ENCODE results near the gene GSK3A. TPM values are rescaled to one million over a fixed set of nuclear protein-coding genes. Genes with fewer than 3 reads are reported as not detected.

GSK3A gene
- total and polyA plus RNA-seq, 2 experiments from 2014 or later, result 17.7 to 40.7 TPM

DNA sequence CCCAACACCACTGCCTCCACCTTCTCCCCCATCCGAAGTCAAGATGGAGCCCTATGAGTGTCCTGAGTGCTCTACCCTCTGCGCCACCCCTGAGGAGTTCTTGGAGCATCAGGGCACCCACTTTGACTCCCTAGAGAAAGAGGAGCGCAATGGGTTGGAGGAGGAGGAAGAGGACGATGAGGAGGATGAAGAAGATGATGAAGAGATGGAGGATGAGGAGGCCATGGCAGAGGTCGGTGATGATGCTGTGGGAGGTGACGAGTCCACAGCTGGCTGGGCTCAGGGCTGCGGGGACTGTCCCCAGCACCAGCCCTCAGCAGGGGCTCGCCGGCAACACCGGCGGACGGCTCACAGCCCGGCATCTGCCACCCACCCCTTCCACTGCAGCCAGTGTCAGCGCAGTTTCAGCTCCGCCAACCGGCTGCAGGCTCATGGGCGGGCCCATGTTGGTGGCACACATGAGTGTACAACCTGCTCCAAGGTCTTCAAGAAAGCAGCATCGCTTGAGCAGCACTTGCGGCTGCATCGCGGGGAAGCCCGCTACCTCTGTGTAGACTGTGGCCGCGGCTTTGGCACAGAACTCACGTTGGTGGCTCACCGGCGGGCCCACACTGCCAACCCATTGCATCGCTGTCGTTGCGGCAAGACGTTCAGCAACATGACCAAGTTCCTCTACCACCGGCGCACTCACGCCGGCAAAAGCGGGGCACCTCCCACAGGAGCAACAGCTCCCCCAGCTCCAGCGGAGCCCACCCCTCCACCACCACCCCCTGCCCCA is 17.3 kb downstream of the GSK3A start:
- H3K4me1 ChIP-seq (ENCODE audit: insufficient read depth), result no peaks in the 10 kb centered on the region
- H3K9me2 ChIP-seq (ENCODE audit: insufficient read depth), result no peaks in the 10 kb centered on the region
- peaks cover 5% of the 10 kb centered on the region; the same call in 1 of the 2 replicates for H3F3A ChIP-seq (replicated peaks; ENCODE audit: low read depth)
- no peak overlapping the region for H3K4me3 ChIP-seq
- Mint-ChIP-seq H3K27me3 (ENCODE audit: insufficient read depth, low read depth, poor library complexity) (peaks cover 10% of the 10 kb centered on the region), H3K27ac (no peak overlapping the region), H3K36me3 (ENCODE audit: low read depth) (peaks cover 52% of the 10 kb centered on the region), H3K4me1 (peaks cover 4% of the 10 kb centered on the region), H3K9me3 (no peaks in the 10 kb centered on the region), H3K4me3 (no peak overlapping the region)
- no peaks in the 10 kb centered on the region for H3K36me3 ChIP-seq (ENCODE audit: insufficient read depth)
- DNase-seq (ENCODE audit: low spot score) (no peak), ATAC-seq (no peak)
- H3K79me2 ChIP-seq (replicated peaks; ENCODE audit: insufficient read depth), result peaks cover 25% of the 10 kb centered on the region
- no peaks in the 10 kb centered on the region for H3K27me3 ChIP-seq (ENCODE audit: insufficient read depth)
- H3K4me2 ChIP-seq, result no peak overlapping the region
- H4K20me1 ChIP-seq (replicated peaks; ENCODE audit: insufficient read depth), result peaks cover 14% of the 10 kb centered on the region
- TF ChIP-seq, protein P1, sequence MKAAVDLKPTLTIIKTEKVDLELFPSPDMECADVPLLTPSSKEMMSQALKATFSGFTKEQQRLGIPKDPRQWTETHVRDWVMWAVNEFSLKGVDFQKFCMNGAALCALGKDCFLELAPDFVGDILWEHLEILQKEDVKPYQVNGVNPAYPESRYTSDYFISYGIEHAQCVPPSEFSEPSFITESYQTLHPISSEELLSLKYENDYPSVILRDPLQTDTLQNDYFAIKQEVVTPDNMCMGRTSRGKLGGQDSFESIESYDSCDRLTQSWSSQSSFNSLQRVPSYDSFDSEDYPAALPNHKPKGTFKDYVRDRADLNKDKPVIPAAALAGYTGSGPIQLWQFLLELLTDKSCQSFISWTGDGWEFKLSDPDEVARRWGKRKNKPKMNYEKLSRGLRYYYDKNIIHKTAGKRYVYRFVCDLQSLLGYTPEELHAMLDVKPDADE (IDR thresholded peaks at IDR 0.05), result no peak
- TF ChIP-seq NANOG (IDR thresholded peaks at IDR 0.05; ENCODE audit: borderline replicate concordance) (no peak), EZH2phosphoT487 (IDR thresholded peaks at IDR 0.05; ENCODE audit: unreplicated experiment) (no peak), CREB1 (CRISPR knock-in tag; IDR thresholded peaks at IDR 0.05; ENCODE audit: low read depth) (no peak), STAT1 (IDR thresholded peaks at IDR 0.05; ENCODE audit: unreplicated experiment) (no peak), POLR2AphosphoS5 (IDR thresholded peaks at IDR 0.05; ENCODE audit: low read depth) (no peak), ZNF114 (CRISPR knock-in tag; IDR thresholded peaks at IDR 0.05) (no peak), EZH2 (IDR thresholded peaks at IDR 0.05; ENCODE audit: low read depth, unreplicated experiment) (no peak), JUNB (IDR thresholded peaks at IDR 0.05; ENCODE audit: unreplicated experiment) (no peak)
- TF ChIP-seq, protein P2, sequence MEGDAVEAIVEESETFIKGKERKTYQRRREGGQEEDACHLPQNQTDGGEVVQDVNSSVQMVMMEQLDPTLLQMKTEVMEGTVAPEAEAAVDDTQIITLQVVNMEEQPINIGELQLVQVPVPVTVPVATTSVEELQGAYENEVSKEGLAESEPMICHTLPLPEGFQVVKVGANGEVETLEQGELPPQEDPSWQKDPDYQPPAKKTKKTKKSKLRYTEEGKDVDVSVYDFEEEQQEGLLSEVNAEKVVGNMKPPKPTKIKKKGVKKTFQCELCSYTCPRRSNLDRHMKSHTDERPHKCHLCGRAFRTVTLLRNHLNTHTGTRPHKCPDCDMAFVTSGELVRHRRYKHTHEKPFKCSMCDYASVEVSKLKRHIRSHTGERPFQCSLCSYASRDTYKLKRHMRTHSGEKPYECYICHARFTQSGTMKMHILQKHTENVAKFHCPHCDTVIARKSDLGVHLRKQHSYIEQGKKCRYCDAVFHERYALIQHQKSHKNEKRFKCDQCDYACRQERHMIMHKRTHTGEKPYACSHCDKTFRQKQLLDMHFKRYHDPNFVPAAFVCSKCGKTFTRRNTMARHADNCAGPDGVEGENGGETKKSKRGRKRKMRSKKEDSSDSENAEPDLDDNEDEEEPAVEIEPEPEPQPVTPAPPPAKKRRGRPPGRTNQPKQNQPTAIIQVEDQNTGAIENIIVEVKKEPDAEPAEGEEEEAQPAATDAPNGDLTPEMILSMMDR (conservative IDR thresholded peaks at IDR 0.05; ENCODE audit: low read depth in 2 of 2), result no peak
- no peak overlapping the region for H2AFZ ChIP-seq
- no peak overlapping the region for H3K27ac ChIP-seq (ENCODE audit: low read depth)

DNA sequence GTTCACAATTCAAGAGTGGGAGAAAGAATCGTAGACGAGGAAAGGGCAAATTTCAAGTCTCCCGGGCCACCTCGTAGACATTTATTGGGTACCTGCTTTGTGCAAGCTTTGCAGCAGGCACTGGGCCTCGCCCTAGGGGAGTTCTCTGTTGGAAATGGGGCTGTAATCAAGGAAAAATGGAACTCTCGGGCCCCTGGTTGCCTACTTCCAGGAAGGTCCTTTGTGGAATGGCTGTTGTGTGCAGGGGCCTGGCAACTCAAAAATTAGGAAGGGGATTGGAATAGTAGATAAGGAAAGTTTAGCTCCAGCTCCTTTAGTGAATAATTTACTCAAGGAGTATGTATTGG is 21.7 kb downstream of the GSK3A start:
- peak overlapping the region; percentile 94 for H3K27ac Mint-ChIP-seq
- H3K27me3 ChIP-seq (ENCODE audit: insufficient read depth), result no peaks in the 10 kb centered on the region
- H3K4me1 Mint-ChIP-seq, result peaks cover 26% of the 10 kb centered on the region
- H3K79me2 ChIP-seq (replicated peaks; ENCODE audit: insufficient read depth), result peaks cover 34% of the 10 kb centered on the region
- H3K36me3 Mint-ChIP-seq (ENCODE audit: low read depth), result peaks cover 26% of the 10 kb centered on the region
- peaks cover 30% of the 10 kb centered on the region for H3K27me3 Mint-ChIP-seq (ENCODE audit: insufficient read depth, low read depth, poor library complexity)
- H2AFZ ChIP-seq, result no peak overlapping the region; the same call in 1 of the 2 replicates
- H3K9me3 Mint-ChIP-seq, result no peaks in the 10 kb centered on the region
- no peaks in the 10 kb centered on the region for H3K36me3 ChIP-seq (ENCODE audit: insufficient read depth)
- DNase-seq (ENCODE audit: low spot score) (no peak), ATAC-seq (no peak)
- TF ChIP-seq EZH2phosphoT487 (IDR thresholded peaks at IDR 0.05; ENCODE audit: unreplicated experiment) (no peak), CREB1 (CRISPR knock-in tag; IDR thresholded peaks at IDR 0.05; ENCODE audit: low read depth) (no peak), ZNF331 (CRISPR knock-in tag; IDR thresholded peaks at IDR 0.05; ENCODE audit: low read depth) (no peak), NANOG (IDR thresholded peaks at IDR 0.05; ENCODE audit: borderline replicate concordance) (no peak), EZH2 (IDR thresholded peaks at IDR 0.05; ENCODE audit: low read depth, unreplicated experiment) (no peak)
- TF ChIP-seq, protein P1 (IDR thresholded peaks at IDR 0.05), result no peak
- peak overlapping the region; percentile 27; the same call in 1 of the 2 replicates for H3K27ac ChIP-seq (ENCODE audit: low read depth)
- H4K20me1 ChIP-seq (replicated peaks; ENCODE audit: insufficient read depth), result peaks cover 17% of the 10 kb centered on the region
- peaks cover 9% of the 10 kb centered on the region for H3K4me1 ChIP-seq (ENCODE audit: insufficient read depth)
- peak overlapping the region; percentile 89 for H3K4me3 ChIP-seq
- H3F3A ChIP-seq (replicated peaks; ENCODE audit: low read depth), result peaks cover 25% of the 10 kb centered on the region
- peak overlapping the region; percentile 94 for H3K4me3 Mint-ChIP-seq
- H3K9me2 ChIP-seq (ENCODE audit: insufficient read depth), result no peaks in the 10 kb centered on the region
- H3K4me2 ChIP-seq, result peak overlapping the region; percentile 95
